GM12872 (cell line): ENCODE measurements around the gene NT5DC1.

Source experiments
- CTCF ChIP-seq: IDR thresholded peaks from 3 replicates; pipeline ENCODE4 v1.5.1; 2011; ENCODE audit warnings: low read depth, mild to moderate bottlenecking, low read length, moderate library complexity; ENCODE audit not compliant: insufficient read depth

Gene NT5DC1

GRCh38 chr6:116254297-116255056 is 153.8 kb downstream of the NT5DC1 start:
- TF ChIP-seq CTCF: no peak

GRCh38 chr6:116255246-116255800 is 154.7 kb downstream of the NT5DC1 start:
- no peak for TF ChIP-seq CTCF

- TF ChIP-seq CTCF: no peak
Observed at GRCh38 chr6:116256694-116257093, 156.0 kb downstream of the NT5DC1 start.

GRCh38 chr6:116258520-116258919 is 157.9 kb downstream of the NT5DC1 start:
- TF ChIP-seq CTCF: no peak

GRCh38 chr6:116263353-116263752 is 162.7 kb downstream of the NT5DC1 start:
- TF ChIP-seq CTCF: no peak

GRCh38 chr6:116265041-116265829 is 164.6 kb downstream of the NT5DC1 start:
- TF ChIP-seq CTCF: no peak

GRCh38 chr6:116266803-116267202 is 166.2 kb downstream of the NT5DC1 start:
- TF ChIP-seq CTCF: no peak
